K562 treated with DMSO at 1 percent for 12 hours (cell line): Measurements from ENCODE around the gene SURF1. TPM values are rescaled to one million over a fixed set of nuclear protein-coding genes. Genes with fewer than 3 reads are reported as not detected.

Experiments used
- total RNA-seq: library from RNA; unstranded; fragments of 300-600 nt; gene quantifications from 2 replicates; pipeline ENCODE4 v1.2.3, GENCODE V29; 2022; ENCODE audit not compliant: insufficient read depth

SURF1 gene, protein sequence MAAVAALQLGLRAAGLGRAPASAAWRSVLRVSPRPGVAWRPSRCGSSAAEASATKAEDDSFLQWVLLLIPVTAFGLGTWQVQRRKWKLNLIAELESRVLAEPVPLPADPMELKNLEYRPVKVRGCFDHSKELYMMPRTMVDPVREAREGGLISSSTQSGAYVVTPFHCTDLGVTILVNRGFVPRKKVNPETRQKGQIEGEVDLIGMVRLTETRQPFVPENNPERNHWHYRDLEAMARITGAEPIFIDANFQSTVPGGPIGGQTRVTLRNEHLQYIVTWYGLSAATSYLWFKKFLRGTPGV
- total RNA-seq, result 43.4 and 51.5 TPM in 2 replicates

DNA sequence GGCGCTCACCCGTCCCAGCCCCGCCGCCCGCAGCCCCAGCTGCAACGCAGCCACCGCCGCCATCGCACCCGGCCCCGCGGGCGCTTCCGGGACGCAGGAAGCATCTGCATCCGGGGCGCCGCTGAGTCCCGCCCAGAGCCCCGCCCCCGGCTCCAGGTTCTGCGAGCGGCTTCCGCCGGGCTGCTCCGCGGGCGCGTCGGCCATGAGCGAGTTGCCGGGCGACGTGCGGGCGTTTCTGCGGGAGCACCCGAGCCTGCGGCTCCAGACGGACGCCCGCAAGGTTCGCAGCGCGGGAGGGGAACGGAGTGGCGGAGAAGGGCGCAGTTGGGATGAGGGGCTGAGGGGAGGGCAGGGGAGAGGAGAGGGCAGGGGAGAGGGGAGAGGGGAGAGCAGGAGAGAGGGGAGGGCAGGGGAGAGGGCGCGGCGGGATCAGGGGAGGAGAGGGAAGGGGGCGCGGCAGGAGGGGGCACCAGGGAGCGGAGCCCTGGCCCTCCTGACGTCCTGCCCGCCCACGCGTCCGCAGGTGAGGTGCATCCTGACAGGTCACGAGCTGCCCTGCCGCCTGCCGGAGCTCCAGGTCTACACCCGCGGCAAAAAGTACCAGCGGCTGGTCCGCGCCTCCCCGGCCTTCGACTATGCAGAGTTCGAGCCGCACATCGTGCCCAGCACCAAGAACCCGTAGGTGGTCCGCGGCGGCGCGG lies at the start of gene SURF1, which contains the start of gene SURF2:
TSS of gene SURF1 (minus strand) at position 97 of the 701 bp plus-strand sequence. CDS start at position 63, 34 bp downstream.
TSS of gene SURF2 (plus strand) at position 160 of the 701 bp plus-strand sequence. CDS start at position 203, 43 bp downstream.

DNA sequence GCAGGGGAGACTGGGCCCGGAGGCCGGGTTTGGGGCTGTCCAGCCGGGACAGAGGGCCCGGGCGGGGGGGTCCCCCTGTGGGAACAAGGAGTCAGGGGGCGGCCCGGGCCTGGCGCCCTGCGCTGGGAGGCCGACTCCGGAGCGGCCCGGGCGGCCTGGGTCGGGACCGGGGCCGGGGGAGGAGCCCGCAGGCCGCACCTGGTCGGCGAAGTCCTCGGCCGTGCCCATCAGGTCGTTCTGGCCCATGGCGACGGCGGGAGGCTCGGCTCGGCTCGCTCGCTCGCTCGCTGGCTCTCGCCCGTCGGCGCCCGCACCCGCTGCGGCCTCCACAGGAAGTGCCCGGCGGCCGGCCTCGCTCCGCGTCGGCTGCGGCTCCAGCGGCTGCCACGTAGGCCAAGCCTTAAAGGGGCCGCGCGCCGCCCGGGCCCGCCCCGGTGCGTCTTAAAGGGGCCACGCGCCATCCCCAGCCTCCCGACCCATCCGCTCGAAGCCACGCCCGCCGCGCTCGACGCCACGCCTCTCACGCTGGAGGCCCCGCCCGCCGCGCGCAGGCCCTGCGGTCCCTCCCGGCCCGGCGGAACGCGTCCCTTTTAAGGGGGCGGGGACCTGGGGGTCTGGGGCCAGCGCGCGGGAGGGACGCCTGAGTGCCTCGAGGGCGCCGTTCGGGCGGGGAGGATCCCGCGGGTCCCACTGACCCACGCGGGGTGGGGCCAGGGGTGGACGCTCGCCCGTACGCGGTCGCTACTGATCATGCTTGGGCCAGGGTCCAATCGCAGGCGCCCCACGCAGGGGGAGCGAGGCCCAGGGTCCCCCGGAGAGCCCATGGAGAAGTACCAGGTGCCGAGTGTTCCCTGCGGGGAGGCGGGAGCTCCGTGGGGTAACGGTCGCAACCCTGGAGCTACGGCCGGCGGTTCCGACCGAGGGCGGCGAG lies 19.7 kb upstream of the SURF1 start, which contains the start of the genes STKLD1 and SURF4:
TSS of gene STKLD1 (plus strand) at position 643 of the 931 bp plus-strand sequence. CDS start at position 751, 108 bp downstream.
TSS of gene SURF4 (minus strand) at position 337 of the 931 bp plus-strand sequence. CDS start at position 246, 91 bp downstream.

DNA sequence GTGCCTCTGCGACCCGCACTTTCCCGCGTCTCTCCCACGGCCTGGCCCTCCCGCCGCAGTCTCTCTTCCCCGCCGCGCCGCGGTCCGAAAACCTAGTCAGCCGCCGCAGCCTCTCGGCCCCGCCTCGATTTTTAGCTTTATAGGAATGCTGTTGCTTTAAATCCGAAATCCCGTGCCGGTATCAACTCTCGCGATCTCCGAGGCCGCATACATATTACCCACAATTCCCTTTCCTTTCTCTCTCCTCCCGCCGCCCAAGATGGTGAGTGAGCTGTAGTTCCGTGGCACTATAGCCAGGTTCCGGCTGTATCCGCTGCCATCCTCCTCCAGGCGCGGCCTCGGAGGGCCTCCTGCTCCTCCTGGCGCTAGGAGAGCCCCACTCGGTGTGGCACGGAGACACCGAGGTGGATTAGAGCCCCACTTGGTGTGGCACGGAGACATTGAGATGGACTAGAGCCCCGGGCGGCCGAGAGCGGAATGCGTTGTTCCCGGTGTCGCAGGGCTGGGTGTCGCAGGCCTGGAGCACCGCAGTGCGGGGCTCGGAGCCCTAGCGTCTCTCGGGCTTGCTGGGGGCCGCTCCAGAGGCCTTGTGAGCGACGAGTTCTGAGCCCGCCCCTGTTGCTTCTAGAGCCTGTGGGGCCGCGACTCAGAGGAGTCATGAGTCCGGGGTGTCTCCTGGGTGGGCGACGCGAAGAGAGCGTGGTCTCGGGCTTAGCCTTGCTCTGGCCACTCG lies 8.1 kb downstream of the SURF1 start, which contains the start of the genes MED22 and RPL7A:
TSS of gene MED22 (minus strand) at position 147 of the 733 bp plus-strand sequence. CDS start 1,469 bp downstream, outside the sequence.
TSS of gene RPL7A (plus strand) at position 234 of the 733 bp plus-strand sequence. CDS start at position 260, 26 bp downstream.

DNA sequence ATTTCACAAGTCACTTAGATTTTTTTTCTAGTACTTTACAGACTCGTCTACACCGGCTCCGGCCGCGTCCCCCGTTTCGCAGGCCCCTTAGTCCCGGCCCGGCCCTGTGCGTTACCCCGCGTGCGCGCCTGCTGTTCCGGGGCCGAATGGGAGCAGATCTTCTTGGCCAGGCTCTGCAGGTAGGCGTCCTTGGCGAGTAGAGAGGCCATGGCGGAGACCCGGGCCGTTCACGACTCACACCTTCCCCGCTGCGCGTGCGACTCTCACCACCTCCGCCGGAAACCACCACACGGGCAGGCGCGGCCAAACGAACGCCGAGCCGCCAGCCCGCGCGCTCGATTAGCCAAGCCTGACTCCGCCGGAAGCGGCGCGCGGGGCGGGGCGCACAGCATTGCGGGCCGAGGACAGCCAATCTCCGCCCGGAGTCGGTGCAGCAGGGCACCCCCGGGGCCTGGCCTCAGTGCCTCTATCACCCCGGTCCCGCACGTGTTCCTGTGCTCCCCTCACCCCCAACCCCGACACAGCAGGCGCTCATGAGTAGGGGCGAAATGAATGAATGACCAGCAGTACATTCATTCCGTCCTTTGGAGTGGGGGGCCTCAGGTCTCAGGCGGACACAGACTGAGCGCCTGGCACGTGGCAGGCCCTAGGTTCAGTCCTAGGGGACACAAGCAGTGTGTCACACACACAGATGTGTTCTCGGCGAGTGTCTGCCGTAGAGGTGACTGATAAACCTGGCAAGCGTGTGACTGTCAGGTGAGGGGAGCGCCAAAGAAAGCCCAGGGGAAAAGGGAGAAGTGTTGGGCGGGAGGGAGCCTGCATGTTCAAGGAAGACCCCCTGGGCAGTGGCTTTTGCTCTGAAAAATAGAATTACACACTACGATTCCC lies 20.1 kb downstream of the SURF1 start, which contains the start of gene SURF6:
TSS of gene SURF6 (minus strand) at position 265 of the 888 bp plus-strand sequence. CDS start at position 209, 56 bp downstream.

Other genes with a start within 250 kb of the SURF1 start
- 30.9 and 43.2 TPM in 2 replicates for gene RALGDS, start 235.2 kb downstream of the SURF1 start, total RNA-seq
- 11.1 and 16.4 TPM in 2 replicates for gene GBGT1, start 192.6 kb downstream of the SURF1 start, total RNA-seq
- not detected in 2 replicates for gene OBP2B, start 147.2 kb downstream of the SURF1 start, total RNA-seq
- gene ABO, start 81.3 kb downstream of the SURF1 start, total RNA-seq, result 2.8 and 9.1 TPM in 2 replicates
- gene SURF6, start 20.3 kb downstream of the SURF1 start, total RNA-seq, result 13.2 and 16.9 TPM in 2 replicates
- 23.0 and 30.7 TPM in 2 replicates for gene MED22, start 8.4 kb downstream of the SURF1 start, total RNA-seq
- gene RPL7A, start 8.3 kb downstream of the SURF1 start, total RNA-seq, result 5,716 and 6,453 TPM in 2 replicates
- 43.8 and 66.8 TPM in 2 replicates for gene SURF2, start 63 bp upstream of the SURF1 start, total RNA-seq
- 123 and 195 TPM in 2 replicates for gene SURF4, start 19.6 kb upstream of the SURF1 start, total RNA-seq
- 1.1 TPM in 1 of 2 replicates, not detected in the other for gene STKLD1, start 19.9 kb upstream of the SURF1 start, total RNA-seq
- gene REXO4, start 61.5 kb upstream of the SURF1 start, total RNA-seq, result 20.1 and 25.7 TPM in 2 replicates
- gene ADAMTS13, start 65.9 kb upstream of the SURF1 start, total RNA-seq, result 0.52 TPM in 1 of 2 replicates, not detected in the other
- 11.0 and 11.3 TPM in 2 replicates for gene CACFD1, start 103.5 kb upstream of the SURF1 start, total RNA-seq
- gene SLC2A6, start 122.6 kb upstream of the SURF1 start, total RNA-seq, result 0.98 and 2.2 TPM in 2 replicates
- gene MYMK, start 168.5 kb upstream of the SURF1 start, total RNA-seq, result not detected in 2 replicates
- gene ADAMTSL2, start 178.2 kb upstream of the SURF1 start, total RNA-seq, result not detected in 2 replicates